ENCODE results near the gene STAB2. TPM values are rescaled to one million over a fixed set of nuclear protein-coding genes. Genes with fewer than 3 reads are reported as not detected.
A peak's percentile ranks its signal among the peaks of the same experiment; 100 is the strongest.

The STAB2 gene
- total RNA-seq, 2 donors from 2014 or later: not detected

GRCh38 chr12:103668520-103668919, 81.4 kb downstream of the STAB2 start:
- ATAC-seq (replicated peaks in 1 of 2): no peak
- H3K27ac Mint-ChIP-seq: no peak overlapping the region
- peaks cover 8% of the 10 kb centered on the region for H3K27me3 Mint-ChIP-seq (ENCODE audit: low read depth)
- DNase-seq: no peak
- H3K4me3 Mint-ChIP-seq: no peak overlapping the region
- H3K4me1 Mint-ChIP-seq (ENCODE audit: low read depth): no peaks in the 10 kb centered on the region
- no peaks in the 10 kb centered on the region for H3K9me3 Mint-ChIP-seq
- H3K36me3 Mint-ChIP-seq (ENCODE audit: insufficient read depth in 2 of 2): no peaks in the 10 kb centered on the region

DNA sequence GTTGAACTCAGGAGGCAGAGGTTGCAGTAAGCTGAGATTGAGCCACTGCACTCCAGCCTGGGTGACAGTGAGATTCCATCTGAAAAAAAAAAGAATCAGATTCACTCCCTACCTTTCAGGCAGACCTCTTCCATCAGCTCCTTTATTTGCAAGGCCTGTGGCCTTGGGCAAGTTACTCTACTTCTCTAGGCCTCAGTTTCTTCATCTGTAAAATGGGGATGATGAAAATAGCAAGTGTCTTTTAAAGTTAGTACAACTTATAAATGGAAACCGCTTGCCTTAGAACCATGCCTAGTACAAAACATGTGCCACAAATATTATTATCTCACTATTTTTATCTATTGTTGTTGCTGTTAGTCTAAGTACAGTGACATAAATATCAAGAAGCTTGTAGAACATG, 84.3 kb downstream of the STAB2 start:
- no peak for ATAC-seq (replicated peaks in 1 of 2)
- no peak for DNase-seq
- H3K4me3 Mint-ChIP-seq: no peak overlapping the region
- H3K4me1 Mint-ChIP-seq (ENCODE audit: low read depth): no peaks in the 10 kb centered on the region
- H3K27ac Mint-ChIP-seq: no peak overlapping the region
- no peaks in the 10 kb centered on the region for H3K36me3 Mint-ChIP-seq (ENCODE audit: insufficient read depth in 2 of 2)
- no peaks in the 10 kb centered on the region for H3K9me3 Mint-ChIP-seq
- H3K27me3 Mint-ChIP-seq (ENCODE audit: low read depth): peaks cover 8% of the 10 kb centered on the region

GRCh38 chr12:103672401-103673119, 85.5 kb downstream of the STAB2 start:
- H3K36me3 Mint-ChIP-seq (ENCODE audit: insufficient read depth in 2 of 2): no peaks in the 10 kb centered on the region
- DNase-seq (no peak), ATAC-seq (replicated peaks in 1 of 2) (no peak)
- H3K27me3 Mint-ChIP-seq (ENCODE audit: low read depth): peaks cover 8% of the 10 kb centered on the region
- H3K4me3 Mint-ChIP-seq: no peak overlapping the region
- no peaks in the 10 kb centered on the region for H3K9me3 Mint-ChIP-seq
- H3K27ac Mint-ChIP-seq: no peak overlapping the region
- H3K4me1 Mint-ChIP-seq (ENCODE audit: low read depth): no peaks in the 10 kb centered on the region

- peaks cover under 1% of the 10 kb centered on the region for H3K27me3 Mint-ChIP-seq (ENCODE audit: low read depth)
- H3K27ac Mint-ChIP-seq: no peak overlapping the region
- H3K4me3 Mint-ChIP-seq: no peak overlapping the region
- no peaks in the 10 kb centered on the region for H3K36me3 Mint-ChIP-seq (ENCODE audit: insufficient read depth in 2 of 2)
- no peak for DNase-seq
- H3K9me3 Mint-ChIP-seq: no peaks in the 10 kb centered on the region
- no peaks in the 10 kb centered on the region for H3K4me1 Mint-ChIP-seq (ENCODE audit: low read depth)
- ATAC-seq (replicated peaks in 1 of 2): no peak
These were observed 86.4 kb downstream of the STAB2 start for GRCh38 chr12:103673487-103673886.

DNA sequence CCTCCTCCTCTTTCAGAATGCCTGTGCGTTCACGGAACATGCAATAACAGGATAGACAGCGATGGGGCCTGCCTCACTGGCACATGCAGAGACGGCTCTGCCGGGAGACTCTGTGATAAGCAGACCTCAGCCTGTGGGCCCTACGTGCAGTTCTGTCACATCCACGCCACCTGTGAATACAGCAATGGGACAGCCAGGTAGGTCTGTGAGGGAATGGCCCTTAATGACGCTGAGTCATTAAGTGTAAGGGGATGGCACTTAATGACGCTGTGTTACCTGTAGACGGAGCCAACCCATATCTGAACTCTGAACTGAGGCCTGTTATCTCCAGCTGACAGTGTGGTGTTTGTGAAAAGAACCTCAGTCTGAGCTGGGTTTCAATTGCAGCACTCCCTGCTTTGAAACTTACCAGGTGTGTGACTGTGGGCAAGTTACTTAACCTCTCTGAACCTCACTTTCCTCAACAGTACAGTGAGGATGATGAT, 86.9 kb downstream of the STAB2 start:
- Mint-ChIP-seq H3K4me1 (ENCODE audit: low read depth) (no peaks in the 10 kb centered on the region), H3K9me3 (no peaks in the 10 kb centered on the region), H3K27ac (no peak overlapping the region), H3K4me3 (no peak overlapping the region), H3K36me3 (ENCODE audit: insufficient read depth in 2 of 2) (no peaks in the 10 kb centered on the region), H3K27me3 (ENCODE audit: low read depth) (no peaks in the 10 kb centered on the region)
- ATAC-seq (replicated peaks in 1 of 2) (no peak), DNase-seq (no peak)

DNA sequence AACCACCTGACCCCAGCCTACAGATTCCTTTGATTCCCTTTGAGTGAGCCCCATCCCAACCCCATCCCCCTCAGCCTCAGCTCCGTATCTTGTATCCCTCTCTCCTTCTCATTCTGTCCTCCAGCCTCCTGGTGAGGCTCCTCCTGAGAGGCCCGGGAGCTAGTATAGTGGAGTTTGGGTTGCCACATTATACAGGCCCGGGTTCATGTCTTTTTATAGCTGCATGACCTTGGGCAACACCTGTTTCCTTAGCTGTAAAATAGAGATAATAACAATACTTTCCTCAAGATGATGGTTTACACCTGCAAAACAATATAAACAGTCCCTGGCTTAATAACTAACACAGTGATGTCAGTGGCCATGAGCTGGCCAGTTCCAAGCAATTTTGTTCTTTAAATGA, 89.8 kb downstream of the STAB2 start:
- no peaks in the 10 kb centered on the region for H3K4me1 Mint-ChIP-seq (ENCODE audit: low read depth)
- no peak overlapping the region for H3K4me3 Mint-ChIP-seq
- ATAC-seq (replicated peaks in 1 of 2) (no peak), DNase-seq (no peak)
- H3K27ac Mint-ChIP-seq: no peak overlapping the region
- H3K36me3 Mint-ChIP-seq (ENCODE audit: insufficient read depth in 2 of 2): no peaks in the 10 kb centered on the region
- no peaks in the 10 kb centered on the region for H3K27me3 Mint-ChIP-seq (ENCODE audit: low read depth)
- H3K9me3 Mint-ChIP-seq: no peaks in the 10 kb centered on the region

DNA sequence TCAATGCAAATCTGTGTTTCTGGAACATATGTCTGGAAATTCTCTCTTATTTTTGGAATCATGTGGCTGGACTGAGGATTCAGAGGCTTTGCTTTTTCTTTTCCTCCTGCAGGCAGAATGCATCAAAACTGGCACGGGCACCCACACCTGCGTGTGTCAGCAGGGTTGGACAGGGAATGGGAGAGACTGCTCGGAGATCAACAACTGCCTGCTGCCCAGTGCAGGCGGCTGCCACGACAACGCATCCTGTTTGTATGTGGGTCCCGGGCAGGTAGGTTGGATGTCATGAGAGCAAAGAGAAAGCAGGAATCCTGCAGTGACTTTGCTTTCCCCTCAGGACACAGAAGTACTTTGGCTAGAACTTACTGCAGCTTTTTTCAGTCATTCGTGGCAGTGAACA, 90.3 kb downstream of the STAB2 start:
- ATAC-seq (replicated peaks in 1 of 2): no peak
- no peaks in the 10 kb centered on the region for H3K36me3 Mint-ChIP-seq (ENCODE audit: insufficient read depth in 2 of 2)
- H3K27me3 Mint-ChIP-seq (ENCODE audit: low read depth): no peaks in the 10 kb centered on the region
- H3K9me3 Mint-ChIP-seq: no peaks in the 10 kb centered on the region
- no peak overlapping the region for H3K27ac Mint-ChIP-seq
- no peaks in the 10 kb centered on the region for H3K4me1 Mint-ChIP-seq (ENCODE audit: low read depth)
- no peak for DNase-seq
- no peak overlapping the region for H3K4me3 Mint-ChIP-seq

- Mint-ChIP-seq H3K36me3 (ENCODE audit: insufficient read depth in 2 of 2) (no peaks in the 10 kb centered on the region), H3K4me1 (ENCODE audit: low read depth) (no peaks in the 10 kb centered on the region), H3K27ac (no peak overlapping the region), H3K4me3 (no peak overlapping the region), H3K27me3 (ENCODE audit: low read depth) (no peaks in the 10 kb centered on the region), H3K9me3 (no peaks in the 10 kb centered on the region)
- ATAC-seq (replicated peaks in 1 of 2) (no peak), DNase-seq (no peak)
These were observed 90.8 kb downstream of the STAB2 start for GRCh38 chr12:103677905-103678304.

DNA sequence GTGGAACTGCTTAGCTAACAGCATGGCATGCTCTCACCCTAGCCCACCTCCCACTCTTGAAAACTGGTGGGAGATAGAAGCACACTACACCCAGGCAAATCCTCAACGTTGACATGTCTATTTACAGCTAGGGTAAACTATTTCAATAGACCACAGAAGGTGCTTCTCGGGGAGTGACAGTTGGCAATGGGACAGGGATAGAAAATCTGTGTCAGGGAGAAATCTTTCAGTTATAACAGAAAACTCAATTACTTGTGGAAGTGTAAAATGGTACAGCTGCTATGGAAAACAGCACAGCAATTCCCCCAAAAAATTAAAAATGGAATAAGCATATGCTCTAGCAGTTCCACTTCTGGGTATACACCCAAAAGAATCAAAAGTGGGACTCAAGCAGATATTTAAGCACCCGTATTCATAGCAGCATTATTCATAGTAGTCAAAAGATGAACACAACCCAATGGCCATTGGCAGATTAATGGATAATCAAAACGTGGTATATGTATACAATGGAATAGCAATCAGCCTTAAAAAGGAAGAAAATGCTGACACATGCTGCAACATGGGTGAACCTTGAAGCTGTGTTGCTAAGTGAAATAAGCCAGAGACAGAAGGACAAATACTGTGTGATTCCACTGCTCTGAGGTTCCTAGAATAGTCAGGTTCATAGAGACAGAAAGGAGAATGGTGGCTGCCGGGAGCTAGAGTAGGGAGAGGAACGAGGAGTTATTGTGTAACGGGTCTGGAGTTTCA, 92.5 kb downstream of the STAB2 start:
- no peaks in the 10 kb centered on the region for H3K36me3 Mint-ChIP-seq (ENCODE audit: insufficient read depth in 2 of 2)
- H3K9me3 Mint-ChIP-seq: no peaks in the 10 kb centered on the region
- no peaks in the 10 kb centered on the region for H3K4me1 Mint-ChIP-seq (ENCODE audit: low read depth)
- ATAC-seq (replicated peaks in 1 of 2) (no peak), DNase-seq (no peak)
- no peak overlapping the region for H3K27ac Mint-ChIP-seq
- no peaks in the 10 kb centered on the region for H3K27me3 Mint-ChIP-seq (ENCODE audit: low read depth)
- no peak overlapping the region for H3K4me3 Mint-ChIP-seq

- Mint-ChIP-seq H3K36me3 (ENCODE audit: insufficient read depth in 2 of 2) (no peaks in the 10 kb centered on the region), H3K27me3 (ENCODE audit: low read depth) (no peaks in the 10 kb centered on the region), H3K9me3 (no peaks in the 10 kb centered on the region), H3K4me3 (no peak overlapping the region), H3K27ac (no peak overlapping the region), H3K4me1 (ENCODE audit: low read depth) (no peaks in the 10 kb centered on the region)
- ATAC-seq (replicated peaks in 1 of 2) (peak; percentile 72 to 79), DNase-seq (peak; percentile 7 to 9)
These were observed 93.6 kb downstream of the STAB2 start for GRCh38 chr12:103680591-103681141.

- no peak overlapping the region for H3K4me3 Mint-ChIP-seq
- no peaks in the 10 kb centered on the region for H3K9me3 Mint-ChIP-seq
- H3K4me1 Mint-ChIP-seq (ENCODE audit: low read depth): no peaks in the 10 kb centered on the region
- H3K27ac Mint-ChIP-seq: no peak overlapping the region
- H3K27me3 Mint-ChIP-seq (ENCODE audit: low read depth): peaks cover 17% of the 10 kb centered on the region
- DNase-seq: no peak
- ATAC-seq (replicated peaks in 1 of 2): no peak
- H3K36me3 Mint-ChIP-seq (ENCODE audit: insufficient read depth in 2 of 2): no peaks in the 10 kb centered on the region
These were observed 99.0 kb downstream of the STAB2 start for GRCh38 chr12:103686026-103686425.

DNA sequence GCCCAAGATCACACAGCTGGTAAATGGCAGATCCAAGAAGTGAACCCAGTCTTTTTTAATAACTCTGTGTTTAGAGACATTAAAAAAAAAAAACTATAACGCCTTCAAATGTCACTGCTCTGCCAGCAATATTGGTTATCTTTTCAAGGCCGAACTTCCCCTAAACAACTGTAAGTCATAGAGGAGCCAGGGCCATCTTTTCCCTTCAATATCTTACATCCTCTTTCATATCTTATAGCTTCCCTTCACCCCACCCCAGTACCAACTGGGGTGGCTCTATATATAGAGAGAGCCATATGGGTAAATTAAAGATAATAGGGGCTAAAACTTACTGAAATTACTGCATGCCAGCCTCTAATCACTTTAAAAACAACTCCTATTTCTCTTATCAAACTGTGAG, 100.2 kb downstream of the STAB2 start:
- H3K36me3 Mint-ChIP-seq (ENCODE audit: insufficient read depth in 2 of 2): no peaks in the 10 kb centered on the region
- H3K4me3 Mint-ChIP-seq: no peak overlapping the region
- no peaks in the 10 kb centered on the region for H3K9me3 Mint-ChIP-seq
- no peak for DNase-seq
- H3K4me1 Mint-ChIP-seq (ENCODE audit: low read depth): no peaks in the 10 kb centered on the region
- H3K27me3 Mint-ChIP-seq (ENCODE audit: low read depth): peaks cover 22% of the 10 kb centered on the region
- no peak for ATAC-seq (replicated peaks in 1 of 2)
- no peak overlapping the region for H3K27ac Mint-ChIP-seq

GRCh38 chr12:103688376-103689063, 101.4 kb downstream of the STAB2 start:
- Mint-ChIP-seq H3K27me3 (ENCODE audit: low read depth) (peaks cover 28% of the 10 kb centered on the region), H3K27ac (no peak overlapping the region), H3K36me3 (ENCODE audit: insufficient read depth in 2 of 2) (no peaks in the 10 kb centered on the region), H3K4me1 (ENCODE audit: low read depth) (no peaks in the 10 kb centered on the region), H3K9me3 (no peaks in the 10 kb centered on the region), H3K4me3 (peak overlapping the region in 1 of 2 donors; percentile 2)
- peak; percentile 4 to 20 for DNase-seq
- peak; percentile 71 to 86 for ATAC-seq (replicated peaks in 1 of 2)
